ENCODE measurements around the gene RRAGA. TPM values are rescaled to one million over a fixed set of nuclear protein-coding genes. Genes with fewer than 3 reads are reported as not detected.

Gene RRAGA
- total and polyA plus RNA-seq, 2 of the 8 experiments (the other 6 are each of a cell fraction or from before 2014, with no cell fraction given): 45.6 to 46.5 TPM

DNA sequence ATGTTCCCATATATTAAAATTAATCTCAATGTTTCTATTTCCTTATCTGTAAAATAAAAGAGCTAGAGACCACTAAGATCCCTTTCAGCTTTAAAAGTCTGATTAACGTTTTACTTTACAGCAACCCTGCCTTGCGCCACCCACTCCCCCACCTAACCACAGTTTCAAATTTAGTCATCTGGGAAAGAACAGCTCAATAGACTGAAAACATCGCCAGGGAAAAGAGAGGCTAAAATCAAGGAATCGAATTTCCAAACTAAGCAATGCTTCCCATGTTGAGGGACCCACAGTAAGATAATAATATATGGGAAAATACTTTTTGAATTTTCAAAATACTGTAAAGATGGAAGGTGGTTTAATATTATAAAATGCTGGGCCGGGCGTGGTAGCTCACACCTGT is 22.9 kb upstream of the RRAGA start (continued):
- TF ChIP-seq, protein P1, sequence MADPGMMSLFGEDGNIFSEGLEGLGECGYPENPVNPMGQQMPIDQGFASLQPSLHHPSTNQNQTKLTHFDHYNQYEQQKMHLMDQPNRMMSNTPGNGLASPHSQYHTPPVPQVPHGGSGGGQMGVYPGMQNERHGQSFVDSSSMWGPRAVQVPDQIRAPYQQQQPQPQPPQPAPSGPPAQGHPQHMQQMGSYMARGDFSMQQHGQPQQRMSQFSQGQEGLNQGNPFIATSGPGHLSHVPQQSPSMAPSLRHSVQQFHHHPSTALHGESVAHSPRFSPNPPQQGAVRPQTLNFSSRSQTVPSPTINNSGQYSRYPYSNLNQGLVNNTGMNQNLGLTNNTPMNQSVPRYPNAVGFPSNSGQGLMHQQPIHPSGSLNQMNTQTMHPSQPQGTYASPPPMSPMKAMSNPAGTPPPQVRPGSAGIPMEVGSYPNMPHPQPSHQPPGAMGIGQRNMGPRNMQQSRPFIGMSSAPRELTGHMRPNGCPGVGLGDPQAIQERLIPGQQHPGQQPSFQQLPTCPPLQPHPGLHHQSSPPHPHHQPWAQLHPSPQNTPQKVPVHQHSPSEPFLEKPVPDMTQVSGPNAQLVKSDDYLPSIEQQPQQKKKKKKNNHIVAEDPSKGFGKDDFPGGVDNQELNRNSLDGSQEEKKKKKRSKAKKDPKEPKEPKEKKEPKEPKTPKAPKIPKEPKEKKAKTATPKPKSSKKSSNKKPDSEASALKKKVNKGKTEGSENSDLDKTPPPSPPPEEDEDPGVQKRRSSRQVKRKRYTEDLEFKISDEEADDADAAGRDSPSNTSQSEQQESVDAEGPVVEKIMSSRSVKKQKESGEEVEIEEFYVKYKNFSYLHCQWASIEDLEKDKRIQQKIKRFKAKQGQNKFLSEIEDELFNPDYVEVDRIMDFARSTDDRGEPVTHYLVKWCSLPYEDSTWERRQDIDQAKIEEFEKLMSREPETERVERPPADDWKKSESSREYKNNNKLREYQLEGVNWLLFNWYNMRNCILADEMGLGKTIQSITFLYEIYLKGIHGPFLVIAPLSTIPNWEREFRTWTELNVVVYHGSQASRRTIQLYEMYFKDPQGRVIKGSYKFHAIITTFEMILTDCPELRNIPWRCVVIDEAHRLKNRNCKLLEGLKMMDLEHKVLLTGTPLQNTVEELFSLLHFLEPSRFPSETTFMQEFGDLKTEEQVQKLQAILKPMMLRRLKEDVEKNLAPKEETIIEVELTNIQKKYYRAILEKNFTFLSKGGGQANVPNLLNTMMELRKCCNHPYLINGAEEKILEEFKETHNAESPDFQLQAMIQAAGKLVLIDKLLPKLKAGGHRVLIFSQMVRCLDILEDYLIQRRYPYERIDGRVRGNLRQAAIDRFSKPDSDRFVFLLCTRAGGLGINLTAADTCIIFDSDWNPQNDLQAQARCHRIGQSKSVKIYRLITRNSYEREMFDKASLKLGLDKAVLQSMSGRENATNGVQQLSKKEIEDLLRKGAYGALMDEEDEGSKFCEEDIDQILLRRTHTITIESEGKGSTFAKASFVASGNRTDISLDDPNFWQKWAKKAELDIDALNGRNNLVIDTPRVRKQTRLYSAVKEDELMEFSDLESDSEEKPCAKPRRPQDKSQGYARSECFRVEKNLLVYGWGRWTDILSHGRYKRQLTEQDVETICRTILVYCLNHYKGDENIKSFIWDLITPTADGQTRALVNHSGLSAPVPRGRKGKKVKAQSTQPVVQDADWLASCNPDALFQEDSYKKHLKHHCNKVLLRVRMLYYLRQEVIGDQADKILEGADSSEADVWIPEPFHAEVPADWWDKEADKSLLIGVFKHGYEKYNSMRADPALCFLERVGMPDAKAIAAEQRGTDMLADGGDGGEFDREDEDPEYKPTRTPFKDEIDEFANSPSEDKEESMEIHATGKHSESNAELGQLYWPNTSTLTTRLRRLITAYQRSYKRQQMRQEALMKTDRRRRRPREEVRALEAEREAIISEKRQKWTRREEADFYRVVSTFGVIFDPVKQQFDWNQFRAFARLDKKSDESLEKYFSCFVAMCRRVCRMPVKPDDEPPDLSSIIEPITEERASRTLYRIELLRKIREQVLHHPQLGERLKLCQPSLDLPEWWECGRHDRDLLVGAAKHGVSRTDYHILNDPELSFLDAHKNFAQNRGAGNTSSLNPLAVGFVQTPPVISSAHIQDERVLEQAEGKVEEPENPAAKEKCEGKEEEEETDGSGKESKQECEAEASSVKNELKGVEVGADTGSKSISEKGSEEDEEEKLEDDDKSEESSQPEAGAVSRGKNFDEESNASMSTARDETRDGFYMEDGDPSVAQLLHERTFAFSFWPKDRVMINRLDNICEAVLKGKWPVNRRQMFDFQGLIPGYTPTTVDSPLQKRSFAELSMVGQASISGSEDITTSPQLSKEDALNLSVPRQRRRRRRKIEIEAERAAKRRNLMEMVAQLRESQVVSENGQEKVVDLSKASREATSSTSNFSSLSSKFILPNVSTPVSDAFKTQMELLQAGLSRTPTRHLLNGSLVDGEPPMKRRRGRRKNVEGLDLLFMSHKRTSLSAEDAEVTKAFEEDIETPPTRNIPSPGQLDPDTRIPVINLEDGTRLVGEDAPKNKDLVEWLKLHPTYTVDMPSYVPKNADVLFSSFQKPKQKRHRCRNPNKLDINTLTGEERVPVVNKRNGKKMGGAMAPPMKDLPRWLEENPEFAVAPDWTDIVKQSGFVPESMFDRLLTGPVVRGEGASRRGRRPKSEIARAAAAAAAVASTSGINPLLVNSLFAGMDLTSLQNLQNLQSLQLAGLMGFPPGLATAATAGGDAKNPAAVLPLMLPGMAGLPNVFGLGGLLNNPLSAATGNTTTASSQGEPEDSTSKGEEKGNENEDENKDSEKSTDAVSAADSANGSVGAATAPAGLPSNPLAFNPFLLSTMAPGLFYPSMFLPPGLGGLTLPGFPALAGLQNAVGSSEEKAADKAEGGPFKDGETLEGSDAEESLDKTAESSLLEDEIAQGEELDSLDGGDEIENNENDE (IDR thresholded peaks at IDR 0.05; ENCODE audit: insufficient replicate concordance, low read length): no peak
- TF ChIP-seq CBX5 (IDR thresholded peaks at IDR 0.05; ENCODE audit: low read depth, low read length) (no peak), YY1 (IDR thresholded peaks at IDR 0.05; ENCODE audit: low read depth, low read length) (no peak), RBBP5 (IDR thresholded peaks at IDR 0.05; ENCODE audit: borderline replicate concordance, low read depth, low read length) (no peak), SIN3A (conservative IDR thresholded peaks at IDR 0.05 in 1 of 2, IDR thresholded peaks at IDR 0.05 in 1 of 2; ENCODE audit: low read depth in 1 of 2, low read length in 2 of 2) (no peak), RNF2 (IDR thresholded peaks at IDR 0.05; ENCODE audit: borderline replicate concordance, low read depth, low read length, missing control alignments, poor library complexity, severe bottlenecking) (no peak), BACH1 (IDR thresholded peaks at IDR 0.05; ENCODE audit: low read length) (no peak), PHF8 (conservative IDR thresholded peaks at IDR 0.05; ENCODE audit: low read depth, low read length) (no peak), GABPA (IDR thresholded peaks at IDR 0.05; ENCODE audit: borderline replicate concordance, insufficient read depth, low read length) (no peak)

Measured in H1 (cell line).